ENCODE results near the gene CBX6. TPM values are rescaled to one million over a fixed set of nuclear protein-coding genes. Genes with fewer than 3 reads are reported as not detected.

CBX6 gene
- total RNA-seq, 1 experiment from 2014 or later: 90.0 TPM

DNA sequence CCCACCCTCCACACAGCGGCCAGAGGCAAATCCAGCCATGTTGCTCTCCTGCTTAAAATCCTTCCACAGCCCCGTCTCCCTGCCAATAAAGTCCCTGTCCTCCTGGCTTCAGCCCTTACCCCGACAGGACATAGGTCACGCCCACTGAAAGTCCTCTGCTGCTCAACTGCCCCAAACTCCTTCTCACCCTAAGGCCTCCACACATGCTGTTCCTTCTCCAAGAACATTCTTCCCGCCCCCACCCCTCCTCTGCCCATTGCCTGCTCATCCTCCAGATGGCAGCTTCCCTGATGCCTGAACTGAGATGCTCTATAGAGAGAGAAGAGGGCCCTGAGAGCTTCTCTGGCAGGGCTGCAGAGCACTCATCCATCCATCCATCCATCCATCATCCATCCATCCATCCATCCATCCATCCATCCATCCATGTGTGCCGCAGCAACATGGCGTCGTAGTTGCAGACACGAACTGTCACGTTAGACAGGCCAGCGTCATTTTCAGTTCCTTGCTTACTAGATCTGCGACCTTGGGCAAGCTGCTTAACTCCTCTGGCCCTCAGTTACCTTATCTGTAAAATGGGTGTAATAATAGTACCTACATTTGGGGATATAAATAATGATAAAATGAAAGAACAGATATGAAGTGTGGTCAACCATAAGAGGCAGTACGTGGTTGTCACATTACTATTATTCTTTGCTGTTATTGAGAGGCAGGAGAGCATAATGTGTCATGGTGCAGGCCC lies 37.6 kb downstream of the CBX6 start:
- H3K79me2 ChIP-seq (ENCODE audit: insufficient read depth, low read length): no peaks in the 10 kb centered on the region
- H4K20me1 ChIP-seq (ENCODE audit: insufficient read depth): no peaks in the 10 kb centered on the region
- no peak overlapping the region for H3K9ac ChIP-seq (ENCODE audit: low read length)
- intact Hi-C loops (cut with micrococcal nuclease): no loop called here
- H2AFZ ChIP-seq (ENCODE audit: low read depth, low read length, poor library complexity, severe bottlenecking): no peak overlapping the region
- H3K27ac ChIP-seq (ENCODE audit: low read depth, low read length): no peak overlapping the region
- no peaks in the 10 kb centered on the region for H3K9me2 ChIP-seq (ENCODE audit: insufficient read depth)
- POLR2A ChIA-PET: interaction anchor here (0.7 kb wide), 1 partner anchor 65 kb away, joined by 3 read pairs; no protein-coding TSS in a partner anchor
- no peak overlapping the region for H3K4me3 ChIP-seq (replicated peaks in 1 of 2; ENCODE audit: low read depth in 1 of 2, low read length in 2 of 2)
- no peak overlapping the region for H3K4me2 ChIP-seq (ENCODE audit: low read length)
- BruUV-seq (replicated peaks): no TSS peak
- no peaks in the 10 kb centered on the region for H3K36me3 ChIP-seq (ENCODE audit: control insufficient read depth in 1 of 2, insufficient read depth in 2 of 2, low read length in 2 of 2)
- CTCF ChIA-PET: interaction anchor here (1.5 kb wide), 1 partner anchor 65 kb away, joined by 3 read pairs; no protein-coding TSS in a partner anchor
- H3K27me3 ChIP-seq (ENCODE audit: insufficient read depth, low read length): no peaks in the 10 kb centered on the region
- H3K4me1 ChIP-seq (ENCODE audit: control insufficient read depth in 1 of 2, insufficient read depth in 2 of 2, low read length in 2 of 2): peaks cover 10 to 33% of the 10 kb centered on the region in 2 experiments
- RAD21 ChIA-PET (ENCODE audit: low non-redundant PET in 1 of 2, low total read pairs in 2 of 2, uncharacterized antibody in 2 of 2, unreplicated experiment in 2 of 2): interaction anchor here in 1 of 2 experiments (0.7 kb wide), 1 partner anchor 21 kb away, joined by 3 read pairs; no protein-coding TSS in a partner anchor
- TF ChIP-seq FOSL1 (IDR thresholded peaks at IDR 0.05; ENCODE audit: low read depth): no peak
- TF ChIP-seq, protein P1, sequence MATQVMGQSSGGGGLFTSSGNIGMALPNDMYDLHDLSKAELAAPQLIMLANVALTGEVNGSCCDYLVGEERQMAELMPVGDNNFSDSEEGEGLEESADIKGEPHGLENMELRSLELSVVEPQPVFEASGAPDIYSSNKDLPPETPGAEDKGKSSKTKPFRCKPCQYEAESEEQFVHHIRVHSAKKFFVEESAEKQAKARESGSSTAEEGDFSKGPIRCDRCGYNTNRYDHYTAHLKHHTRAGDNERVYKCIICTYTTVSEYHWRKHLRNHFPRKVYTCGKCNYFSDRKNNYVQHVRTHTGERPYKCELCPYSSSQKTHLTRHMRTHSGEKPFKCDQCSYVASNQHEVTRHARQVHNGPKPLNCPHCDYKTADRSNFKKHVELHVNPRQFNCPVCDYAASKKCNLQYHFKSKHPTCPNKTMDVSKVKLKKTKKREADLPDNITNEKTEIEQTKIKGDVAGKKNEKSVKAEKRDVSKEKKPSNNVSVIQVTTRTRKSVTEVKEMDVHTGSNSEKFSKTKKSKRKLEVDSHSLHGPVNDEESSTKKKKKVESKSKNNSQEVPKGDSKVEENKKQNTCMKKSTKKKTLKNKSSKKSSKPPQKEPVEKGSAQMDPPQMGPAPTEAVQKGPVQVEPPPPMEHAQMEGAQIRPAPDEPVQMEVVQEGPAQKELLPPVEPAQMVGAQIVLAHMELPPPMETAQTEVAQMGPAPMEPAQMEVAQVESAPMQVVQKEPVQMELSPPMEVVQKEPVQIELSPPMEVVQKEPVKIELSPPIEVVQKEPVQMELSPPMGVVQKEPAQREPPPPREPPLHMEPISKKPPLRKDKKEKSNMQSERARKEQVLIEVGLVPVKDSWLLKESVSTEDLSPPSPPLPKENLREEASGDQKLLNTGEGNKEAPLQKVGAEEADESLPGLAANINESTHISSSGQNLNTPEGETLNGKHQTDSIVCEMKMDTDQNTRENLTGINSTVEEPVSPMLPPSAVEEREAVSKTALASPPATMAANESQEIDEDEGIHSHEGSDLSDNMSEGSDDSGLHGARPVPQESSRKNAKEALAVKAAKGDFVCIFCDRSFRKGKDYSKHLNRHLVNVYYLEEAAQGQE (IDR thresholded peaks at IDR 0.05; ENCODE audit: low read depth): no peak
- TF ChIP-seq EZH2phosphoT487 (IDR thresholded peaks at IDR 0.05; ENCODE audit: borderline replicate concordance): no peak
- no peak for TF ChIP-seq SIN3A (IDR thresholded peaks at IDR 0.05; ENCODE audit: low read depth)
- no peak for TF ChIP-seq POLR2AphosphoS5 (IDR thresholded peaks at IDR 0.05; ENCODE audit: low read depth, low read length)
- TF ChIP-seq, protein P2, sequence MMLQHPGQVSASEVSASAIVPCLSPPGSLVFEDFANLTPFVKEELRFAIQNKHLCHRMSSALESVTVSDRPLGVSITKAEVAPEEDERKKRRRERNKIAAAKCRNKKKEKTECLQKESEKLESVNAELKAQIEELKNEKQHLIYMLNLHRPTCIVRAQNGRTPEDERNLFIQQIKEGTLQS (IDR thresholded peaks at IDR 0.05): no peak
- no peak for TF ChIP-seq SP1 (IDR thresholded peaks at IDR 0.05; ENCODE audit: low read depth)
- TF ChIP-seq ELF1 (IDR thresholded peaks at IDR 0.05; ENCODE audit: borderline replicate concordance, low read depth): no peak
- TF ChIP-seq POLR2A (IDR thresholded peaks at IDR 0.05; ENCODE audit: borderline replicate concordance, extremely low read depth, insufficient read depth, insufficient read length): no peak
- no peak for TF ChIP-seq ZFX (IDR thresholded peaks at IDR 0.05)
- no peak for DNase-seq (ENCODE audit: low read depth, low spot score)
- H3K9me3 ChIP-seq (ENCODE audit: control insufficient read depth in 1 of 2, insufficient read depth in 1 of 2, low read depth in 1 of 2, low read length in 2 of 2): no peaks in the 10 kb centered on the region
- ATAC-seq: no peak

All from HCT116 (cell line).